ENCODE data around the gene SPIN2B. TPM values are rescaled to one million over a fixed set of nuclear protein-coding genes. Genes with fewer than 3 reads are reported as not detected.
"Not testable (repeated sequence)": the region's sequence is repeated elsewhere in the genome, so short reads cannot be mapped to it uniquely, and the experiment has no call there.

SPIN2B gene
- total and polyA plus RNA-seq, 10 of the 15 experiments (the other 5 are each of a cell fraction or from before 2014, with no cell fraction given), result 2.7 to 8.9 (median 6.0) TPM

GRCh38 chrX:57119416-57119815, 1.9 kb downstream of the SPIN2B start (continued):
- TF ChIP-seq USF2 (IDR thresholded peaks at IDR 0.05; ENCODE audit: borderline replicate concordance, low read depth, low read length), result no peak
- no peak for TF ChIP-seq CBX3 (IDR thresholded peaks at IDR 0.05; ENCODE audit: borderline replicate concordance, low read depth)
- no peak for TF ChIP-seq KAT2A (conservative IDR thresholded peaks at IDR 0.05; ENCODE audit: control insufficient read depth, low read depth, low read length)
- TF ChIP-seq CTCF (IDR thresholded peaks at IDR 0.05 in 2 of 3, conservative IDR thresholded peaks at IDR 0.05 in 1 of 3; ENCODE audit: control insufficient read depth in 2 of 3, extremely low read depth in 1 of 3, insufficient read depth in 1 of 3, low read depth in 3 of 3, low read length in 3 of 3), result no peak
- no peak for TF ChIP-seq RAD51 (IDR thresholded peaks at IDR 0.05)
- no peak for TF ChIP-seq YY1 (IDR thresholded peaks at IDR 0.05; ENCODE audit: low read depth, low read length)
- no peak for TF ChIP-seq MXI1 (IDR thresholded peaks at IDR 0.05; ENCODE audit: low read depth, low read length)

- intact Hi-C loops (cut with micrococcal nuclease; ENCODE audit: unreplicated experiment); ATAC-seq; DNase-seq (ENCODE audit: low read depth, low spot score); CTCF ChIA-PET; H3K36me3 ChIP-seq (ENCODE audit: control insufficient read depth in 2 of 2, insufficient read depth in 2 of 2, low read length in 1 of 2); FAIRE-seq; H3K4me3 ChIP-seq; H3K9ac ChIP-seq (ENCODE audit: control insufficient read depth, insufficient read depth, low read length); in situ Hi-C loops (cut with MboI); H3K79me2 ChIP-seq (ENCODE audit: control insufficient read depth, insufficient read depth, low read length); H3K4me1 ChIP-seq (ENCODE audit: control insufficient read depth, insufficient read depth, low read length); POLR2A ChIA-PET; H3K27ac ChIP-seq (ENCODE audit: control insufficient read depth, insufficient read depth); H3K27me3 ChIP-seq (replicated peaks in 1 of 2; ENCODE audit: control insufficient read depth in 2 of 2, insufficient read depth in 2 of 2, low read length in 1 of 2); RAD21 ChIA-PET (ENCODE audit: unreplicated experiment); H2AFZ ChIP-seq (ENCODE audit: control insufficient read depth, low read depth, low read length); H4K20me1 ChIP-seq (ENCODE audit: control insufficient read depth, insufficient read depth); SMC1A ChIA-PET (ENCODE audit: uncharacterized antibody, unreplicated experiment); BruUV-seq (replicated peaks); H3K9me3 ChIP-seq (replicated peaks; ENCODE audit: control insufficient read depth, insufficient read depth, low read length); H3K4me2 ChIP-seq (ENCODE audit: control insufficient read depth, insufficient read depth): not testable (repeated sequence)
- WGBS (ENCODE audit: insufficient coverage, insufficient replicate concordance, low lambda C conversion rate, missing lambda C conversion rate), result 44% methylated on average over 4 of the region's 4 CpGs
Observed at GRCh38 chrX:57117566-57117965, 3.8 kb downstream of the SPIN2B start.

Data from GM12878 (cell line).